ENCODE measurements around the gene SALL1.

Gene SALL1

DNA sequence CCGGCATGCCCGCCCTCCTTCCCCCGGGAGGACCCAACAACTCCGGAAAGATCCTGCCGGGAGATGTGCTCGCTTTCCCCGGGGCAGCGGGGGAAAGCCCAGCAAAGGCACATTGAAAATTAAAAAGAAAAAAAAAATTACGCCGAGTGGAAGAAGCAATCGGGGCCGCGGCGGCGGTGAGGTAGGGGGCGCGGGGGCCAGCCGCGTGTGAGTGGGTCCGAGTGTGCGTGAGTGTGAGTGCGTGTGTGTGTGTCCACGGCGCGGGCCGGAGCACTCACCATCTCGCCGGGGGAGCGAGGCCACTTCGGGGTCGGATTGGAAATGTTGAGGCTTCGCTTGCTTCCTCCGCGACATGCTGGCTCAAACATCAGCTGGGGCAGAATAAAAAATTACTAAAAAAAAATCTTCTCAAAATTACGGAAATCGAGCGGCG, at the start of gene SALL1:
Gene SALL1, minus strand, starts transcription at position 383 of the 433 bp plus-strand sequence. Its CDS starts 29 bp downstream, at position 354.
- DNase-seq (ENCODE audit: low read depth) = no peak

- no peak for DNase-seq (ENCODE audit: low read depth)
Measured at GRCh38 chr16:51200793-51201192, 49.7 kb upstream of the SALL1 start.

DNA sequence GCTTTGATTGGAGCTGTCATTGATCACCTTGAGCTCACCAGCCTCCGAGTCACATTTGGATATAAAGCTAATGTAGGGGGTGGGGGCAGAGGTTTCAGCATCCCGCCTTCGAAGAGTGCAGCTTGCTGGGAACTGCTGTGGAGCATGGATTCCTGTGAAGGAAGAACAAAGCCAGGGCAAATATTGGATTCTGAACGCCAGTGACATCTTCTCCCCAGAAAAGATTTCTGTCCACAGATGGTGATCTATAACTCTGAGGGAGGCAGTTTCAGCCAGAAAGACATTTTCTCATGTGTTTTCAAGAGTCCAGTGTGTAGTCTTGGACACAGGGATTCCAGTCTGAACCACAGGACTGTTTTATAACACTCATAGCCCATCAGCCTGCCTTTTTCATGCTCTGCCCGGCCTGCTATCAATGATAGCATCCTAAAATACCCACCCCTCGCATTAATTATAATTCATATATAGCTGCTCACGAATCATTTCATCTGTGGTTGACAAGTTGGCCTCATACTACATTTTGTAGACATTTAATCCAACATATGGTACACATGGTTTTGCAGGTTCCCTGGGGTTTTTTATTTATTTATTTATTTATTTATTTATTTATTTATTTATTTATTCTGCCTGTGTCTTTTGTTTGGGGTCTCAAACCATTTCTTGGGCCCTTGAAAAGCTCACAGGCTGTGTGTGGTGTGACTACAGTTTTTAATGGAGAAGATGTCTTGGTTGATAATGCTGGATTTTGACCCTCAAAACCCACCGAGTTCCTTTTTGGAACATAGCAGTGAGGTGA, 47.1 kb upstream of the SALL1 start:
- no peak for DNase-seq (ENCODE audit: low read depth)

DNA sequence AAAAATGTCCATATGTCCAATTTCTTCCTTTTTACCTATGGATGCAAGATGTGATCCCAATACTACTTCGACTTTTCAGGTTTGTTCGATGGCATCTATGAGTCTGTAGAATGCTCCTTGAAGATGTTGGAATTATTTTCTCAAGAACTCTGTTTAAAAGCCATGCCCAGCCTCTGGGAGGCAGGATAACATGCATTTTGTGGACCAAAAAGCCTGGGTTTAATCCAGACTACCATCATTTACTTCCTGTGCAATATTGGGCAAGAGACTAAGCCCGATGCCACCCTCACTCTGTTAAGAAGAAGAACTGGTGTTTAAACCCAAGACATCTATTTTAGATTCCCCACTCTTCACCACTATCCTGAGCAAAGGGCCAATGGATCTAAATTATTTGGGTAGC, 42.8 kb upstream of the SALL1 start:
- DNase-seq (ENCODE audit: low read depth) = no peak

- no peak for DNase-seq (ENCODE audit: low read depth)
Measured at GRCh38 chr16:51184702-51185433, 33.8 kb upstream of the SALL1 start.

GRCh38 chr16:51181503-51181811, 30.4 kb upstream of the SALL1 start:
- no peak for DNase-seq (ENCODE audit: low read depth)

GRCh38 chr16:51180719-51181502, 29.8 kb upstream of the SALL1 start:
- no peak for DNase-seq (ENCODE audit: low read depth)

DNA sequence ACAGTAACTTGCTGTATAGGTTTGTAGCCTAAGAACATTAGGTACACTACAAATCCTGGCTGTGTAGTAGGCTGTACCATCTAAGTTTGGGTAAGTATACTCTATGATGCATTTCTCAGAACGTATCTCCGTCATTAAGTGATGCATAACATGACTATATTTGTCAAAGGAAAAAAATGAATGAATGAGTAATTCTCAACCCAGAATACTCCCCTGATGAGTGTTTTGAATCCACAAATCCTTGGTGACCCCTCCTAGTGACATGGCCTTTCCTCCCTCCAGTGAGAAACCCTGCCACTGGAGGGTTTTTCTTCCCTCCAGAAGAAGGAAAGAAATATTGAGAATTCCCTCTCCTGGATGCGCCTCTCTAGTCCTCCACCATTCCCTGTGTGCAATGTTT, 24.0 kb upstream of the SALL1 start:
- no peak for DNase-seq (ENCODE audit: low read depth)

DNA sequence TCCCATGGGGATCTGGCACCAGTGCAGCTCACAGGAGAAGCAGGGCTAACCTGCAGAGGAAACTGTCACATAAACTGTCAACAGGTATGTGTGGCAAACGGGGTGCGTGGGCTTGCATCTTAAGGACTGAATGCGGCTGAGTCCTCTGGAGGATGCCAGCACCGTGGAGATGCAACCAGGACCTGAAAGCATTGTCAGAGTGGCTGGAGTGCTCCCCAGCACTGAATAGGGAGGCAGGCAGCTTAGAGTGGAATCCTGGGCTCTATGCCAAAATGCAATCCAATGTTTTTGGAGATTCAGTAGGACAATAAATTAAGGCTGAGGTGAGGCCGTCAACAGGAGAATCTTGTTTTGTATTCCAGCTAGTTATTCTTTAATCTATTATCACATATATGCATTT, 21.3 kb upstream of the SALL1 start:
- no peak for DNase-seq (ENCODE audit: low read depth)

- no peak for DNase-seq (ENCODE audit: low read depth)
Measured at GRCh38 chr16:51168755-51169154, 17.7 kb upstream of the SALL1 start.

- DNase-seq (ENCODE audit: low read depth) = no peak
Measured at GRCh38 chr16:51167170-51167895, 16.3 kb upstream of the SALL1 start.

GRCh38 chr16:51166541-51166940, 15.5 kb upstream of the SALL1 start:
- DNase-seq (ENCODE audit: low read depth) = no peak

DNA sequence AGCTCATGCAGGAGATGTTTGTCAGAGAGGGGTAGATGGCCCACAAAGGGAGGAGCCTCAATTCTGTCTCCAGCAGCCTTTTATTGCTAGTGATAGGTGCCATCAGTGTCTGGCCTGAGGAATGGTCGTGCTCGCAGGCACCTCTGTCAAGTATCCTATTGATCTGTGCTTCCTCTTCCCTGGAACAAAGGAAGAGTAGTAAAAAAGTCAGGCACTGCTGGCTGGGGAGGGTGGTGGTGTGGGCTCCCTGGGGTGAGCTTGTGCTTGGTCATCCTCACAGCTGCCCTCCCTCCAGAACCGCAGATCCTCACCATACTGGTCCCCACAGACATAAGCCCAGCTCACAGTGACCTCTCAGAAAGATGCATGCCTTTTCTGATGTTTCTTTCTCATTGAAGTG, 15.0 kb upstream of the SALL1 start:
- DNase-seq (ENCODE audit: low read depth) = no peak

DNA sequence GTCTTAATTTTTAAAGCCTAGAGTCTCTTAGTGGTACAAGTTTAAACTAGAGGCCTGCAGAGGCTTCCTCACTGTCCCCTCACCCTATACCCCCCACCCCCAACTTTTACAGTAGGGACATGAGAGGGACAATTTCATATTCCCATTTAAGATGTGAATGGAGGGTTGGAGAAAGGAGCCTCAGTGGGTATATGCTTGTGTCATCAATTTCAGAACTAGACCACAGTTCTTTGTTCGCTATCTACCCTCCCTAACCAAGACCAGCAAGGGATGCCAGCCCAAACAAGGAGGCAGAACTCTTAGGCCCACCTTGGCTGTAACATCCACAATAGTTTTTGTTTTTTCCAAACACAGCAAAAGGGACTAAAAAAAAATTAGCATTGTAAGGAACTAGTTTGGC, 14.0 kb upstream of the SALL1 start:
- DNase-seq (ENCODE audit: low read depth) = no peak

GRCh38 chr16:51164574-51164973, 13.5 kb upstream of the SALL1 start:
- DNase-seq (ENCODE audit: low read depth) = no peak

GRCh38 chr16:51163894-51164566, 13.0 kb upstream of the SALL1 start:
- no peak for DNase-seq (ENCODE audit: low read depth)

DNA sequence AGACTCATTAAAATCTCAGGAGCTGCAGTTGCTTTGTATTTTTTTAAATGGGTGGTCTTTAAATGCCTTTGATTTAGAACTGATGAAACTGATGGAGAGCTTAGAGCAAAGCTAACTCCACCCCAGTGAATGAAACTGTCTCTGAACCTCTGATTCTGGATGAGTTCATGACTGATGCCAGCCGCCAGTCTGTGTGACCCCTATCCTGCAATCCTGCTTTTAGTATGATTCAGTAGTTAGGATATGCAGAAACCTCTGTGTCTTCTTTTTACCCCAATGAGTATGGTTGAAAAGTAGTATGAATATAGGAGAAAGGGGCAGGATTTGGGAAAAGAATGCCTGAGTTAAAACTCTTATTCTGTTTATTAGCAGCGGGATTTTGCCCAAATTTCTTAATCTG, 12.3 kb upstream of the SALL1 start:
- no peak for DNase-seq (ENCODE audit: low read depth)

GRCh38 chr16:51161440-51162195, 10.5 kb upstream of the SALL1 start:
- DNase-seq (ENCODE audit: low read depth) = no peak

DNA sequence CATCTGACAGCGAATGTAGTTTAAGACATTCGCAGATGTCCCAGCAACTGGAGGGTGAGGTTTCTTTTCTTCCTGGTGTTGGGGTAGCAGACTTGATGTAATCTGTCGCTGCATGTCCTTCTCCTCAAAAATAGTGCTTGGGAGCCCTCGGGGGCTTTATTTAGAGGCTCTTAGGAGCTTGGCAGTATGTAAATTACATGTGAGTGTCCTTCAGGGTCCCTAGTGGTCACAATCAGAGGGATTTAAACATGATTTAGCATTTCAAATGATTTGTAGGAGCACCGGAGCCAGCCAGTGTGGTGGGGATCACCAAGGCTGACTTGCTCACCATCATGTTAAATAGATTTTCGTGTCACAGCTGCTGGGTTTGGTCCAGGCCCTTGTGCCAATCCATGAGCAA, 8.8 kb upstream of the SALL1 start:
- no peak for DNase-seq (ENCODE audit: low read depth)

DNA sequence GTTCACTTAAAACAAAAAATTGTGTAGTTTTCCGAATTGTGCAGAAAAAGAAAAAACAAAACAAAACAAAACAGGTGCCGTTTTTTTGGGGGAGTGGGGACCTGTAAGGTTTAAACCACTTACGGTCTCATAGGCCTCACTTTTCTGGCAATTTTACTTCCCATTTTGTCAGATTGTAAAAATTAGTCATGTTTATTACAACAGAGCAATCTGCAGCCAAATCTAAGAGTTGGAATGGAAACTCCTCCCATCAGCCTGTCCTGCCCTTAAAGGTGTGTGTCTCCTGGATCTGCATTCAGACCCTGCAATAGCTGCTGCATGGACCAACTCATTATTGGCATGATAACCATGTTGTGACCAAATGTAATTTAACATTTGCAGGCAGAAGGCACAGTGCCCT, 8.2 kb upstream of the SALL1 start:
- DNase-seq (ENCODE audit: low read depth) = no peak

GRCh38 chr16:51157698-51158097, 6.6 kb upstream of the SALL1 start:
- no peak for DNase-seq (ENCODE audit: low read depth)
